K562 treated with DMSO at 1 percent for 24 hours (cell line): Measurements from ENCODE around the gene HEATR1. TPM values are rescaled to one million over a fixed set of nuclear protein-coding genes. Genes with fewer than 3 reads are reported as not detected.

Source experiments
- total RNA-seq: library from RNA; unstranded; fragments of 300-600 nt; gene quantifications from 2 replicates; pipeline ENCODE4 v1.2.3, GENCODE V29; 2022; ENCODE audit warnings: low read depth; ENCODE audit not compliant: insufficient read depth

Gene HEATR1
- 8.3 and 10.8 TPM in 2 replicates for total RNA-seq

GRCh38 chr1:236603991-236604904, at the start of gene HEATR1:
TSS of gene HEATR1 (minus strand) at chr1:236604516. CDS start at chr1:236604095, 421 bp downstream.

GRCh38 chr1:236523704-236524141, 80.6 kb downstream of the HEATR1 start, which contains the start of gene LGALS8:
TSS of gene LGALS8 (plus strand) at chr1:236523982. CDS start at chr1:236526071, 2,089 bp downstream.

Other genes starting within 250 kb of the HEATR1 start
- gene EDARADD, start 210.2 kb downstream of the HEATR1 start, total RNA-seq = 12.2 and 14.0 TPM in 2 replicates
- gene LGALS8, start 80.5 kb downstream of the HEATR1 start, total RNA-seq = 43.1 and 50.3 TPM in 2 replicates
- gene ACTN2, start 82.0 kb upstream of the HEATR1 start, total RNA-seq = 0.59 and 1.1 TPM in 2 replicates
- 8.1 and 9.0 TPM in 2 replicates for gene MTR, start 190.8 kb upstream of the HEATR1 start, total RNA-seq